NAMALWA (cell line): ENCODE measurements around the gene NDUFAF5.
A peak's percentile ranks its signal among the peaks of the same experiment; 100 is the strongest.
"Not testable (repeated sequence)": the region's sequence is repeated elsewhere in the genome, so short reads cannot be mapped to it uniquely, and the experiment has no call there.

Source experiments
- DNase-seq: peaks from one replicate; pipeline ENCODE4 v3.0.0-alpha.2; 2015; ENCODE audit warnings: low spot score

The NDUFAF5 gene

GRCh38 chr20:13784893-13785715 is at the start of gene NDUFAF5, which contains the start of gene ESF1:
NDUFAF5 (plus strand) TSS chr20:13785028; CDS start chr20:13785069, 41 bp downstream.
ESF1 (minus strand) TSS chr20:13784919; CDS start chr20:13783140, 1,779 bp downstream.
- peak; percentile 99 for DNase-seq

- no peak for DNase-seq
Observed at GRCh38 chr20:13735826-13736225, 49.0 kb upstream of the NDUFAF5 start.

- DNase-seq: no peak
Observed at GRCh38 chr20:13736436-13737191, 48.2 kb upstream of the NDUFAF5 start.

- DNase-seq: not testable (repeated sequence)
Observed at GRCh38 chr20:13738187-13738586, 46.6 kb upstream of the NDUFAF5 start.

GRCh38 chr20:13739731-13740649 is 44.8 kb upstream of the NDUFAF5 start:
- DNase-seq: no peak

- no peak for DNase-seq
Observed at GRCh38 chr20:13741879-13742278, 42.9 kb upstream of the NDUFAF5 start.

- no peak for DNase-seq
Observed at GRCh38 chr20:13744352-13744751, 40.5 kb upstream of the NDUFAF5 start.

GRCh38 chr20:13745784-13746183 is 39.0 kb upstream of the NDUFAF5 start:
- DNase-seq: no peak

- no peak for DNase-seq
Observed at GRCh38 chr20:13749811-13750210, 35.0 kb upstream of the NDUFAF5 start.

- no peak for DNase-seq
Observed at GRCh38 chr20:13753436-13754036, 31.3 kb upstream of the NDUFAF5 start.

- DNase-seq: no peak
Observed at GRCh38 chr20:13755809-13756208, 29.0 kb upstream of the NDUFAF5 start.

GRCh38 chr20:13756551-13756950 is 28.3 kb upstream of the NDUFAF5 start:
- DNase-seq: no peak

GRCh38 chr20:13758884-13759283 is 25.9 kb upstream of the NDUFAF5 start:
- DNase-seq: no peak

GRCh38 chr20:13760451-13760946 is 24.3 kb upstream of the NDUFAF5 start:
- not testable (repeated sequence) for DNase-seq

- no peak for DNase-seq
Observed at GRCh38 chr20:13765299-13765698, 19.5 kb upstream of the NDUFAF5 start.

- DNase-seq: no peak
Observed at GRCh38 chr20:13765868-13766416, 18.9 kb upstream of the NDUFAF5 start.

GRCh38 chr20:13770141-13770540 is 14.7 kb upstream of the NDUFAF5 start:
- DNase-seq: no peak

GRCh38 chr20:13771853-13772453 is 12.9 kb upstream of the NDUFAF5 start:
- peak; percentile 36 for DNase-seq

- no peak for DNase-seq
Observed at GRCh38 chr20:13772529-13772928, 12.3 kb upstream of the NDUFAF5 start.

- no peak for DNase-seq
Observed at GRCh38 chr20:13775867-13776266, 9.0 kb upstream of the NDUFAF5 start.

- no peak for DNase-seq
Observed at GRCh38 chr20:13777171-13777601, 7.6 kb upstream of the NDUFAF5 start.
